Measurements from ENCODE around the gene CHRNB4. TPM values are rescaled to one million over a fixed set of nuclear protein-coding genes. Genes with fewer than 3 reads are reported as not detected.
"Not testable (repeated sequence)": the region's sequence is repeated elsewhere in the genome, so short reads cannot be mapped to it uniquely, and the experiment has no call there.

CHRNB4 gene
- total RNA-seq, 1 experiment from 2014 or later = 1.3 TPM

DNA sequence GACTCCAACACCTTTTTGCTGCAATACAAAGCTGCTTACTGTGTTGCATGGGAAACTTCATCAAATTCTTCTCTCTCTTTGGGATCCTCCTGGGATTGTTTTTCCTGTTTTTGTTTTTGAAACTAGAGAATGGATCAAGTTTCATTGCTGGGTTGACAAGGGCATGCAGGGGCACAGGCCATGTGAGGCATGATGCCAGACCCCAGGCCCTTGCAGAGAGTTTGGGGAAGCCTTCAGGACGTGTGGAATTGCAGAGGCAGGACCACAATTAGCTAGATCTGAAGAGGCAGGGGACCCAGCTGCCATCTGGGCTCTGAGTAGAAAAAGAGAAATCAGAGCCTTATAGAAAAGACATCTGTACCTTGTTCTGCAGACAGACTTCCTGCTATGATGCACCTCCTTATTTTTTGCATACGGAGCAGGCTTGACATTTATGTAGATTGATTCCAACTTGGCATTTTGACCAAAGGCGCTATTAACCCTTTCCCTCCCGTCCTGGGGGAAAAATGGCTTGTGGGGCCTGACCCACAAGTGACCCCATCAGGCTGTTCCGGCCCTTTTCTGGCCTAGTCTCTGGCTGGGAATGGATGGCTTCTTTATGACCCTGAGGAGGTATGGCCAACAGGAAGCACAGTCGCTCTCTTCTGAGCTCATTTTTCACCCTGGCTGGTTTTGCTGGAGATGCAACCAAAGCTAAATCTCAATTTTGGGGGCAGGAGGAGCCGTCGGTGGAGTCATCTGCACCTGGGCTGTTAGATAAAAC is 44.3 kb upstream of the CHRNB4 start:
- BruUV-seq (replicated peaks) = no TSS peak
- Histone ChIP-seq H3K36me3 (ENCODE audit: control insufficient read depth, insufficient read depth, low read length) (no peaks in the 10 kb centered on the region), H3K27me3 (replicated peaks; ENCODE audit: control insufficient read depth, insufficient read depth, low read length) (no peaks in the 10 kb centered on the region), H3K4me3 (ENCODE audit: low read depth, low read length) (no peak overlapping the region), H3K9me3 (no peaks in the 10 kb centered on the region), H3K4me1 (no peaks in the 10 kb centered on the region)
- no peaks in the 10 kb centered on the region for H3K27me3 Mint-ChIP-seq (ENCODE audit: insufficient read depth, unreplicated experiment)
- TF ChIP-seq, protein P1, sequence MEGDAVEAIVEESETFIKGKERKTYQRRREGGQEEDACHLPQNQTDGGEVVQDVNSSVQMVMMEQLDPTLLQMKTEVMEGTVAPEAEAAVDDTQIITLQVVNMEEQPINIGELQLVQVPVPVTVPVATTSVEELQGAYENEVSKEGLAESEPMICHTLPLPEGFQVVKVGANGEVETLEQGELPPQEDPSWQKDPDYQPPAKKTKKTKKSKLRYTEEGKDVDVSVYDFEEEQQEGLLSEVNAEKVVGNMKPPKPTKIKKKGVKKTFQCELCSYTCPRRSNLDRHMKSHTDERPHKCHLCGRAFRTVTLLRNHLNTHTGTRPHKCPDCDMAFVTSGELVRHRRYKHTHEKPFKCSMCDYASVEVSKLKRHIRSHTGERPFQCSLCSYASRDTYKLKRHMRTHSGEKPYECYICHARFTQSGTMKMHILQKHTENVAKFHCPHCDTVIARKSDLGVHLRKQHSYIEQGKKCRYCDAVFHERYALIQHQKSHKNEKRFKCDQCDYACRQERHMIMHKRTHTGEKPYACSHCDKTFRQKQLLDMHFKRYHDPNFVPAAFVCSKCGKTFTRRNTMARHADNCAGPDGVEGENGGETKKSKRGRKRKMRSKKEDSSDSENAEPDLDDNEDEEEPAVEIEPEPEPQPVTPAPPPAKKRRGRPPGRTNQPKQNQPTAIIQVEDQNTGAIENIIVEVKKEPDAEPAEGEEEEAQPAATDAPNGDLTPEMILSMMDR (IDR thresholded peaks at IDR 0.05; ENCODE audit: insufficient read depth in 1 of 2, low read depth in 1 of 2, low read length in 1 of 2, severe bottlenecking in 1 of 2, unreplicated experiment in 1 of 2) = no peak
- no peaks in the 10 kb centered on the region for H3K9me3 Mint-ChIP-seq (ENCODE audit: unreplicated experiment)
- intact Hi-C loops (cut with micrococcal nuclease; ENCODE audit: unreplicated experiment) = no loop called here
- DNase-seq = no peak
- H3K27ac Mint-ChIP-seq (ENCODE audit: unreplicated experiment) = no peak overlapping the region
- H3K4me1 Mint-ChIP-seq (ENCODE audit: low read depth, unreplicated experiment) = no peaks in the 10 kb centered on the region
- no peaks in the 10 kb centered on the region for H3K36me3 Mint-ChIP-seq (ENCODE audit: insufficient read depth, unreplicated experiment)
- ChIA-PET POLR2A (no interaction called here), CTCF (interaction anchor here (0.5 kb wide), 1 partner anchor 29 kb away, joined by 3 read pairs; no protein-coding TSS in a partner anchor)
- no peak overlapping the region for H3K4me3 Mint-ChIP-seq (ENCODE audit: unreplicated experiment)

GRCh38 chr15:78684657-78685056 is 43.6 kb upstream of the CHRNB4 start:
- Histone ChIP-seq H3K27me3 (replicated peaks; ENCODE audit: control insufficient read depth, insufficient read depth, low read length) (no peaks in the 10 kb centered on the region), H3K4me1 (no peaks in the 10 kb centered on the region), H3K36me3 (ENCODE audit: control insufficient read depth, insufficient read depth, low read length) (no peaks in the 10 kb centered on the region), H3K4me3 (ENCODE audit: low read depth, low read length) (no peak overlapping the region), H3K9me3 (no peaks in the 10 kb centered on the region)
- Mint-ChIP-seq H3K9me3 (ENCODE audit: unreplicated experiment) (no peaks in the 10 kb centered on the region), H3K4me1 (ENCODE audit: low read depth, unreplicated experiment) (no peaks in the 10 kb centered on the region), H3K4me3 (ENCODE audit: unreplicated experiment) (no peak overlapping the region), H3K27me3 (ENCODE audit: insufficient read depth, unreplicated experiment) (no peaks in the 10 kb centered on the region), H3K27ac (ENCODE audit: unreplicated experiment) (no peak overlapping the region), H3K36me3 (ENCODE audit: insufficient read depth, unreplicated experiment) (no peaks in the 10 kb centered on the region)
- TF ChIP-seq, protein P1 (IDR thresholded peaks at IDR 0.05; ENCODE audit: insufficient read depth in 1 of 2, low read depth in 1 of 2, low read length in 1 of 2, severe bottlenecking in 1 of 2, unreplicated experiment in 1 of 2) = no peak
- POLR2A ChIA-PET = no interaction called here
- BruUV-seq (replicated peaks) = no TSS peak
- CTCF ChIA-PET = interaction anchor here (0.5 kb wide), 1 partner anchor 30 kb away, joined by 3 read pairs; no protein-coding TSS in a partner anchor
- intact Hi-C loops (cut with micrococcal nuclease; ENCODE audit: unreplicated experiment) = no loop called here
- DNase-seq = no peak

DNA sequence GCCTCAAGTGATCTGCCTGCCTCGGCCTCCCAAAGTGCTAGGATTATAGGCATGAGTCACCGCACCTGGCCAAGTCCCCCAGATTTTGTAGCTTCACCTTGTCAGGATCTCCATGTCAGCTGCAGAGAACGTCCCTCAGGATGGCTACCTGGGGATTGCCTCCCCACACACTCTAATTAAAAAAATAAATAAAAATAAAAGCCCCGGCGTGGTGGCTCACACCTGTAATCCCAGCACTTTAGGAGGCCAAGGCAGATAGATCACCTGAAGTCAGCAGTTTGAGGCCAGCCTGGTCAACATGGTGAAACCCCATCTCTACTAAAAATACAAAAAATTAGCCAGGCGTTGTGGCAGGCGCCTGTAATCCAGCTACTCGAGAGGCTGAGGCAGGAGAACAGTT is 42.6 kb upstream of the CHRNB4 start:
- H3K27me3 Mint-ChIP-seq (ENCODE audit: insufficient read depth, unreplicated experiment); H3K27ac Mint-ChIP-seq (ENCODE audit: unreplicated experiment); CTCF ChIA-PET; H3K36me3 Mint-ChIP-seq (ENCODE audit: insufficient read depth, unreplicated experiment); H3K9me3 ChIP-seq; H3K27me3 ChIP-seq (replicated peaks; ENCODE audit: control insufficient read depth, insufficient read depth, low read length); H3K4me1 ChIP-seq; DNase-seq; H3K9me3 Mint-ChIP-seq (ENCODE audit: unreplicated experiment); H3K36me3 ChIP-seq (ENCODE audit: control insufficient read depth, insufficient read depth, low read length); intact Hi-C loops (cut with micrococcal nuclease; ENCODE audit: unreplicated experiment); H3K4me1 Mint-ChIP-seq (ENCODE audit: low read depth, unreplicated experiment); POLR2A ChIA-PET; BruUV-seq (replicated peaks); H3K4me3 Mint-ChIP-seq (ENCODE audit: unreplicated experiment); H3K4me3 ChIP-seq (ENCODE audit: low read depth, low read length): not testable (repeated sequence)
